PFSK-1 (cell line): ENCODE results near the gene HOATZ.

Experiments used
- POLR2AphosphoS5 ChIP-seq: IDR thresholded peaks from 2 replicates; pipeline ENCODE4 v1.6.1; 2012; ENCODE audit warnings: low read depth, mild to moderate bottlenecking, control low read depth, low read length, moderate library complexity
- SIN3A ChIP-seq: IDR thresholded peaks from 2 replicates; pipeline ENCODE4 v1.6.1; 2012; ENCODE audit warnings: mild to moderate bottlenecking, low read length, moderate library complexity, borderline replicate concordance; ENCODE audit not compliant: insufficient read depth
- TAF1 ChIP-seq: IDR thresholded peaks from 2 replicates; pipeline ENCODE4 v1.6.1; 2012; ENCODE audit warnings: low read length, control low read depth, borderline replicate concordance; ENCODE audit not compliant: insufficient read depth
- TF ChIP-seq, protein P1 (sequence below), 2 experiments: IDR thresholded peaks; 2 replicates each; pipeline versions ENCODE4 v1.6.1 to v1.8.0; 2011 to 2012; ENCODE audit warnings: low read depth in 2 of 2, low read length in 2 of 2, control low read depth in 1 of 2, inconsistent platforms in 1 of 2, mild to moderate bottlenecking in 1 of 2, moderate library complexity in 1 of 2; ENCODE audit not compliant: insufficient read depth in 1 of 2

DNA sequence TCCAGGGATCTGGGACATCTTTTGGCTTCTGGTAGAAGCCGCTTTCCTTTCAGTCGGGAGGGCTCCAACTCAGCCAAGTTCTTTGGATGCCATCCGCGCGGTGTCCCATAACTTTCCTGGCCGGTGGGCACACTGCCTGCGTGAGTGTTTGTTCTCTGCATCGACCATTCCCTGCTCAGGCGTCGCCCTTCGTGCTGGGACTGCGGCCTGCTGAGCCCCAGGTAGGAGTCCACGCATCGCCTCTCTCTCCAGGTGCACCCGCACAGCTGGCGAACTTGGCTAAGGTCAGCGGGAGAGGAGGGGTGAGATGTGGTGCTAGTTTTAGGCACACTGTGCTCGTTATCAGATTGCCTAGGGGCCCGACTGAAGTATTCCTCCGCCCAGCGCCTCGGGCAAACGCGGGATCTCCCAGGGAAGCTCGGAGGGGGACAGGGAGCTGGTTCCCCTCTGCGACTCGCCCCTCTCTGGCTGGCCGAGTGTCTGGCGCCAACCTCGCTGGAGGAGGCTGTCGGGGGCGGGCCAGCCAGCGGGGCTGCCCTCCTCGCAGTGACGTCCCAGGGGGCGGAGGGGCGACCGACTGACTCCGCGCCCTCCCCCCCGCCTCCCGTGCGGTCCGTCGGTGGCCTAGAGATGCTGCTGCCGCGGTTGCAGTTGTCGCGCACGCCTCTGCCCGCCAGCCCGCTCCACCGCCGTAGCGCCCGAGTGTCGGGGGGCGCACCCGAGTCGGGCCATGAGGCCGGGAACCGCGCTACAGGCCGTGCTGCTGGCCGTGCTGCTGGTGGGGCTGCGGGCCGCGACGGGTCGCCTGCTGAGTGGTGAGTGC lies 25.7 kb downstream of the HOATZ start, which contains the start of gene LAYN:
- TF ChIP-seq TAF1 (no peak), POLR2AphosphoS5 (no peak), SIN3A (no peak)
- TF ChIP-seq, protein P1, sequence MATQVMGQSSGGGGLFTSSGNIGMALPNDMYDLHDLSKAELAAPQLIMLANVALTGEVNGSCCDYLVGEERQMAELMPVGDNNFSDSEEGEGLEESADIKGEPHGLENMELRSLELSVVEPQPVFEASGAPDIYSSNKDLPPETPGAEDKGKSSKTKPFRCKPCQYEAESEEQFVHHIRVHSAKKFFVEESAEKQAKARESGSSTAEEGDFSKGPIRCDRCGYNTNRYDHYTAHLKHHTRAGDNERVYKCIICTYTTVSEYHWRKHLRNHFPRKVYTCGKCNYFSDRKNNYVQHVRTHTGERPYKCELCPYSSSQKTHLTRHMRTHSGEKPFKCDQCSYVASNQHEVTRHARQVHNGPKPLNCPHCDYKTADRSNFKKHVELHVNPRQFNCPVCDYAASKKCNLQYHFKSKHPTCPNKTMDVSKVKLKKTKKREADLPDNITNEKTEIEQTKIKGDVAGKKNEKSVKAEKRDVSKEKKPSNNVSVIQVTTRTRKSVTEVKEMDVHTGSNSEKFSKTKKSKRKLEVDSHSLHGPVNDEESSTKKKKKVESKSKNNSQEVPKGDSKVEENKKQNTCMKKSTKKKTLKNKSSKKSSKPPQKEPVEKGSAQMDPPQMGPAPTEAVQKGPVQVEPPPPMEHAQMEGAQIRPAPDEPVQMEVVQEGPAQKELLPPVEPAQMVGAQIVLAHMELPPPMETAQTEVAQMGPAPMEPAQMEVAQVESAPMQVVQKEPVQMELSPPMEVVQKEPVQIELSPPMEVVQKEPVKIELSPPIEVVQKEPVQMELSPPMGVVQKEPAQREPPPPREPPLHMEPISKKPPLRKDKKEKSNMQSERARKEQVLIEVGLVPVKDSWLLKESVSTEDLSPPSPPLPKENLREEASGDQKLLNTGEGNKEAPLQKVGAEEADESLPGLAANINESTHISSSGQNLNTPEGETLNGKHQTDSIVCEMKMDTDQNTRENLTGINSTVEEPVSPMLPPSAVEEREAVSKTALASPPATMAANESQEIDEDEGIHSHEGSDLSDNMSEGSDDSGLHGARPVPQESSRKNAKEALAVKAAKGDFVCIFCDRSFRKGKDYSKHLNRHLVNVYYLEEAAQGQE (IDR thresholded peaks at IDR 0.05; ENCODE audit: insufficient read depth in 1 of 2, low read depth in 2 of 2, low read length in 2 of 2) = no peak
